ENCODE data around the gene NR6A1.

NR6A1 gene

DNA sequence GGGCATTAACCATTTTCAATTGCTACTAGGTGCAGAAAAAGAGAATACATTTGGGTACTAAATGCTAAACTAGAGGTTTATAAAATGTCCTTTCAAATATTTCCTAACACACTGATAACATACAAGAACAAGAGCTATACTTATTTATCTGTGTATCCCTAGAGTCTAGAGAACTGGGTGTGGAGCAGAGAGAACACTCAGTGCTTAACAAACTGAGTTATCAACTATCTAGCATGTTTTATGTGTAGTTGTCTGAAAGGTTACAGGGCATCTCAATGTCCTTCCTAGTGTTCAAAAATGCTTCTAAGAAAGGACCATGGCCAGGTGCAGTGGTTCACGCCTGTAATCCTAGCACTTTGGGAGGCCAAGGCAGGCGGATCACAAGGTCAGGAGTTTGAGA lies 40.3 kb downstream of the NR6A1 start:
- no peak for DNase-seq (ENCODE audit: low read depth in 1 of 2, low spot score in 1 of 2)

DNA sequence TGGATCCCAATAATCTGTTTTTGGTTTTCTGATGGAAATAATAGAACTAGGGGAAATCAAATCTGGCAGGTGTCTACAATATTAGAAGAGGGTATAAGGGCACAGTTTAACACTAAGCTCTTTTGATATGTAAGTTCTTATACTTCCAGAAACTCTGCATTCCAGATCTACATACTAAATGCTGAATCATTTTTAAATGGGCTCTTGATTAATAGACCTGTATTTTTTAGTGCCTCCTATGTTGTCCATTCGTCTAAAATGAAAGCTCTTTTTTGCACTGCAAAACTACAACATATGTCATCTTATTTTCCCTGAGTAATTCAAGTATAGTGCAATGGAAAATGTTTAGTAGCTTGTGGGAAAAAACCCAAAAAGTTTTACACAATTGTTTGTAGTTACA lies 44.2 kb downstream of the NR6A1 start:
- DNase-seq (ENCODE audit: low read depth in 1 of 2, low spot score in 1 of 2) = no peak

DNA sequence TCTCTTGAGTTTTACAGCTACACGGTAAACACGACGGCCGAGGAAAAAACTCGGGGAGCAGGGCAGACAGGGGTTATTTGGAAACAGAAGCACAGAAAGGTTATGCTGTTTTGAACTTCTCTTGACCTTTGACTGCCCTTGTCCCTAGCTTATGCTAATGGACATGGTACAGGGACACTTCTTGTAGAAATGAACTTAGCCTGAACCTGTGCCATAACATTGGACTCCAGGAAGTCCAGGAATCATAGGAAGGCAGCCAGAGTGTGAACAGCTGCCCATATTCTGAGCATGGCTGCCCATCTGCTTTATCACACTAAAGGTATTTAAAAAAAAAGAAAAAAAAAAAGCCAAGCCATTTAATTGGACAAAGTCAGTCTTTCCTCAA lies 46.1 kb downstream of the NR6A1 start:
- no peak for DNase-seq (ENCODE audit: low read depth in 1 of 2, low spot score in 1 of 2)

DNA sequence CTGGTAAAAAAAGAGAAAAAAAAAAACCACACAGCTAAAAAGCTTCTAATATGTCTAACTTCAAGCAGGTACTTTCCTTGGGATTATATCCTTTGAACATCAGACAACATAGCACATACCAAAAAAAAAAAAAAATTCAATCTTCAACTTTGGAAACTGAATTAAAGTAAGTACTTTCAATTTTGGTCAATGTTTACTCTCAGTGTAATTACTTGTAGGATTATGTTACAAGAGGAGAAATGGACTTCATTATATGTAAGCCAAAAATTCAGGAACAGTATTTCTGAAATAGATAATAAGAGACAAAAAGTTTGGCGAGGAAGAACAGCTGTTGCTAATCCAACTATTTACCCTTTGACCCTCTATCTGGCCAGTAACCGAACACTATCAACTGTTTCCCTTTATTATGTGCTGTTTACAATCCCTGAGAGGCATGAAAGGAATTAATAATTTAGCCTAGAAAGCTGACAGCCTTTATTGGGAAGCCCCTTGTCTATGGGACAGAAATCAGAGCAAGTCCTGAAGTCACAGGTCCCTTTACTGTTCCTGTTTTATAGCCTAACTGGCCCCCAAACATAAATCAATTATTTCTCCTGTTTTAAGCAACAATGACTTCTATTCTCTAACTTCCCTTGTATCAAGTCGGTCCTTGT lies 46.6 kb downstream of the NR6A1 start:
- no peak for DNase-seq (ENCODE audit: low read depth in 1 of 2, low spot score in 1 of 2)

DNA sequence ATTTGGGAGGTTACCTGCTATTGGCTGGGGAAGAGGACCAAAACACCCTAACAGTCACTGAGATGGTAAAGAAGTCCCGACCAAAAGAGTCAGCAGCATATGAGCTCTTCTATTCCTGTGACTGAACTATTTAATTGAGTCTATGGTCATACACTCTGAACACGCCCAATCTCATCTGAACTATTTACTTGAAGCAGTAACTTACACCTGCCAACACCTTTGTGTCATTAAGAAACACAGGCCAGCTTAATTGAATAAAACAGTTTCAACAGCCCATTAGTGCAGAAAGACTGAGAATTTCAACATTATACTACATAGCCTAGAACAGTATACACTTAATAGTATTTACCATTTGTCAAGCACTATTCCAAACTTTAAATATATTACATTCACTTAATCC lies 47.8 kb downstream of the NR6A1 start:
- no peak for DNase-seq (ENCODE audit: low read depth in 1 of 2, low spot score in 1 of 2)

DNA sequence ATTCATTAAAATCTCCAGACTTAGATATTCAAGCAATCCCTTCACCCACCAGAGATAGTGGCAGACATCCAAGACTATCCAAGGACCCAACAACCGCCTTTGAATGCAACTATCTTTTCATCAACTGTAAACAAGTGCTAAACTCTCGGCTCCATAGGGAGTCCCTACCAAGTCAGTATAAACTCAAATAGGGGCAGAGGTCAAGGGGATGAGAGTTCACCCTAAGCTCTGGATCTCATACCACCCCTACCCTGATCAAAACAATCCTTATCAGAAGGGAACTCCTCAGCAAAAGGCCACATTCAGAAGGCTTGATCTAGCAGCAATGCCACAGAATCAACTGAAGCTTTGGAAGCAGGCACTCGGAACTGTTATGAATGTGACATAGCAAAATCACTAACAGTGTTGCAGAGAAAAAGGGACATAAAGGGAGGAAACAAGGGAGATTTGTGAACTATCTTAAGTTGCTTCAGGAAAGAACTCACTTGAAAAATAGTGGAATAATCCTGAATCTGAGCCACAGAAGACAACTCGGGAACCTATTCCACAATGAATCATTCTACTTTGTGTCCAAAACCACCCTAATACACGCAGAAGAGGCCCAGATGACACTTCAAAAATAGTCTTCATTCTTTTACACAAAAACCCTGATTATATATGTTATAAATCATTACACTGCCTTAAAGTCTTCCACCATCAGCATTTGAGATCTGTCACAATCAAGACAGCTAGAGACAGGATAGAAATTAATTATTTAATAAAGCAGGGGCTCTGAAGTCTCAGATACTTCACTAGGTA lies 49.8 kb downstream of the NR6A1 start:
- no peak for DNase-seq (ENCODE audit: low read depth in 1 of 2, low spot score in 1 of 2)

DNA sequence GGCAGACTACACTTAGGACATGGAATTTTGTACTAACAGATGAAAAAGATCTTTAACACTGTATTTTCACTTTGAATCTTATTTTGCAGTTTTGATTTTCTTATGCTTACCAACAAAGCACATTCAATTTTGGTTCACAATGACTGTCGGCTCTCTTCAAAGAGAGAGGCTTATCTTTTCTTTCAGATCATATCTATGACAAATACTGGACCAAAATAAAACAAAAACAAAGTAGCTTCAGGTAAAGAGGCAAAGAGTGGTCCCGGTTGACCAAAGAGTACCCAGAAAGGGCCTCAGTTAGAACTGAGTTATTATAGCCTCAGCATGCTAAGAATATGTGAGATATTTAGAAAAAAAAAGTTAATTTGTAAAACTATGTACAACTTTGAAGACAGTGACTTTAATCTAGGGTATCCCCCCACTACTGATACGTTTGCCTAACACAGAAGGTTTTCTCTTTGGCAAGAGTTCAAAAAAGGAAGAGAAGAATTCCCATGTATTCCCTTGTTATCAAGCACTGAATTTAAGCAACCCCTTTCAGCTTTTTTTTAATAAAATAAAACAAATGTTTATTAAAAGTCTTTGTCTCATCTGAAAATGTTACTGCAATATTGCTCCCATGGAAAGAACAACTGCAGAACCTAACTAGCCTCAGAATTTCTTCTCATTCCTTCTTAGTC lies 50.5 kb downstream of the NR6A1 start:
- no peak for DNase-seq (ENCODE audit: low read depth in 1 of 2, low spot score in 1 of 2)

DNA sequence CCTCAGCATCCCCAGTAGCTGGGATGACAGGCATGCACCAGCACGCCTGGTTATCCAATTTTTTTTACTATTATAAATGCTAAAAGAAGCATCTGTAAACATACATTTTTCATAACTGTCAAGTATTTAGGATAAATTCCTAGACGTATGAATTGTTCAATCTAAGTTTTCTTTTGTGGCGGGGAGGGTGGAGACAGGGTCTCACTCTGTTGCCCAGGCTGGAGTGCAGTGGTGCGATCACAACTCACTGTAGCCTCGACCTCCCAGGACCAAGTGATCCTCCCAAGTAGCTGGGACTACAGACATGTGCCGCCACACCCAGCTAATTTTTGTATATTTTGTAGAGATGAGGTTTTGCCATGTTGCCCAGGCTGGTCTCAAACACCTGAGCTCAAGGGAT lies 52.2 kb downstream of the NR6A1 start:
- DNase-seq (ENCODE audit: low read depth in 1 of 2, low spot score in 1 of 2) = no peak

DNA sequence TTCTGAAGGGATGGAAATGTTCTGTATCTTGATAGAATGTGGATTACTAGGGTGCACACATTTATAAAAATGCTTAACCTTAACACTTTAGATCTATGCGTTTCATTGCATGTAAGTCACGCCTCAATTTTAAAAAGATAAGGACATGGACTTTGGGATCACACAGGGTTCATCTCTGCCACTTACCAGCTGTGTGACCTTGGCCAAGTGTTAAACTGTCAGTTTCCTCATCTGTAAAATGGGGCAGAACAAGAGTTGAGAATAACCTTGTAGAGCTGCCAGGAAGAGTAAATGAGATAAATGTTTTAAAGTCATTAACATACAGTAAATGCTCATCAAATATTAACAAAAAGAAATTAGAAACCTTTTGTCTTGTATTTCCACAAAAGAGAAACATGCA lies 53.5 kb downstream of the NR6A1 start:
- DNase-seq (ENCODE audit: low read depth in 1 of 2, low spot score in 1 of 2) = no peak

DNA sequence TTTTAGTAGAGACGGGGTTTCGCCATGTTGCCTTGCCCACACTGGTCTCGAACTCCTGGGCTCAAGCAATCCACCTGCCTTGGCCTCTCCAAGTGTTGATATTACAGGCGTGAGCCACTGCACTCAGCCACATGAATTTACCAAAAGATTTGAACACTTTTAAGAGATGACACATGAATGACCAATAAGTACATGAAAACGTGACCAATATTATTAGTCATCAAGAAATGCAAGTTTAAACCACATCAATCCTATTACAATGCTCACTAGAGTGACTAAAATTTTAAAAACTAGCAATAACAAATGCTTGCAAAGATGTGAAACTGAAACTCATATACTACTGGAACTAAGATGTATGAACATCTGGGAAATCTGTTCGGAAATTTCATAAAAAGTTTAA lies 54.3 kb downstream of the NR6A1 start:
- no peak for DNase-seq (ENCODE audit: low read depth in 1 of 2, low spot score in 1 of 2)

DNA sequence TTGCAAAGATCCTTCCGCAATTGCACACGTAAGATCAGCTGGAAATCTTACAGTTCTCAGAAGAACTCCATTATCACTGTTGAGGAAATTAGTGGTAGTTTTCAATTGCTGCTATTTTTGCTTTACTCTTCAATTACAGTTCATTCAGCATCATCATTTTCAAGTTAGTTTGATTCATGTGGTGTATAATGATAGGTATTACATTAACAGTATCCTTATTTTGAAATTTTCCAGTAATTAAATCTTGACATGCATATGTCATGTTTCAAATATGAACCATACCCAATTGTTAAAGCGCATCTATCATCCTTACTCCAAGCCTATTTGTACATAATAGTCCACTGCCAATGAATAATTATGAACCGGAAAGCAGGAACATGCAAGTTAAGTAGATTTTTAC lies 60.3 kb downstream of the NR6A1 start:
- no peak for DNase-seq (ENCODE audit: low read depth in 1 of 2, low spot score in 1 of 2)

DNA sequence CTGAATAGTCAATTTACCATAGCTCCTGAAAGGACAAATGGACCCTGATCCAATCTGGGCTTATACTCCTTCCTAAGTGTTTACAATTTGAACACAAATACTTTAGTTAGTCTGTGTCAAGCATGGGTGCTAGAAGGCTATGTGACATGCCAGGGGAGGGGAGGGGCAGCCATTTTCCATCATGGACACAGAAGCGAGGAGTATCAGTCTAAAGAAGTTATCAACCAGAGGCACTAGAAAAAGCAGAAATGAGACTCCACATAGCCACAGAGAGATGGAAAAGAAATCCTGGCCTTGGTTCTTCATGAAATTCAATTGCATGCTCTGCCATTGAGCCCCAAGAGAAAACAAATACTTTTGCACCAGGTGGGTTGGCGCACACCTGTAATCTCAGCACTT lies 61.8 kb downstream of the NR6A1 start:
- DNase-seq (ENCODE audit: low read depth in 1 of 2, low spot score in 1 of 2) = no peak

DNA sequence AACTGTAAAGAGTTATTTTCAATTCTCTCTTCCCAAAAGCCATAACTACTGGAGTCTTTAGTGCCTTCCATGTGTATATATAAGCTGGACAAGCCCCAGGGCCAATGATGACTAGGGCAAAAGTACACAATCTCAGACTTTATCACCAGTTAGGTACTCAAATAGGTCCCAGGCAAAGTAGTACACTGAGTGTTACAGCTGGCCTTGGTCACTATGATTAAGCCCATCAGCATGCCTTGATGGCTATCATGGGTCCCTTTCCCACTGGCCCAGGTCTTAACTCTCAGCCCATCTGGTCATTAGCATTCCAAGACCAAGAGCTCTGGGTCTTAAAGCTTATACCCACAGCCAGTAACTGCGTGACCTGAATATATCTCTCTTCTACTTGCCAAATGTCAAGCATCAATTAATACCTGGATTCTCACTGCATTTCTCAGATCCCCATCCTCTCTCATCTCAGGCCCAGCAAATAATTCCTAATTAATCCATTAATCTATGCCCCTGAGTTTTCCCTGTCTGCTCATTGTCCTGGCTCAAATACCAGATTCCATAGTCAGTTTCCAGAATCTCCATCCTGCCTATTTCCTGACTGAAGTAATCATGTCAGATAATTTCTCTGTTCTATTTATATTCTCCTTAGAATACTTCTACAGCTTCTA lies 62.3 kb downstream of the NR6A1 start:
- no peak for DNase-seq (ENCODE audit: low read depth in 1 of 2, low spot score in 1 of 2)

DNA sequence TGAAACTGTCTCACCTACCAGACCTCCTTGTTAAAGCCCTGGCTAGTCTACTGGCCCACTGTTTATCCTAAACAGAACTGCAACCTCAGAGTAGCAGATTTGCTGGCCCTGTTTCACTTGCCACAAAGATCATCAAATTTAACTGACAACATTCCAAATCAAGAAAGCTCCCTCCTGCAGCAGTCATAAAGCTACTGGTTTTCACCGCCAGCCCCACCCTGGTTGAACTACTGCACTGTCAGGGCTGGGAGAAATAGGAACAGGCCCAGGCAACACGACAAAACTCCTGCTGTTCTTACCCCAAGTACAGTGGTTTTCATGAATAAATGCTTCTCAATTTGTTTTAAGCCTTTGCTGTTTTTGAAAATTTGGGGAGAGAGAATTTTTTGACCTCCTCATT lies 63.0 kb downstream of the NR6A1 start:
- no peak for DNase-seq (ENCODE audit: low read depth in 1 of 2, low spot score in 1 of 2)

DNA sequence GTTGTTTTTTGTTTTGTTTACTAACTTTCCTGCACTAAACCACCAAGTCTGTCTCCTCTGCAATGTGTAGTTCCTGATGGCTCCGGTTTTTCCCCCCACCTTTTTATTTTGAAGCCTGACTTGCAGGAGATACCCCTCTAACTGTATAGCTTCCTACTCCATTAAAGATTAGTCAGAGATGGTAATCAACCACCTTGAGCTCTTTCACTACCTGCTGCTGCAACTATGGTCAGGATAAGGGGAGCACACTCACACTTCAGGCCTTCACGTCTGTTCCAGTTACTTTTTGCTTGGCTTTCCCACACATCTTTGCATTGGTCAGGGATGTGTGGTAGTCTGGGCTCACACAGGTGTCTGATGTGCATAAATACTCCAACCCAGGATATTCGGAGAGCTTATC lies 63.4 kb downstream of the NR6A1 start:
- no peak for DNase-seq (ENCODE audit: low read depth in 1 of 2, low spot score in 1 of 2)

DNA sequence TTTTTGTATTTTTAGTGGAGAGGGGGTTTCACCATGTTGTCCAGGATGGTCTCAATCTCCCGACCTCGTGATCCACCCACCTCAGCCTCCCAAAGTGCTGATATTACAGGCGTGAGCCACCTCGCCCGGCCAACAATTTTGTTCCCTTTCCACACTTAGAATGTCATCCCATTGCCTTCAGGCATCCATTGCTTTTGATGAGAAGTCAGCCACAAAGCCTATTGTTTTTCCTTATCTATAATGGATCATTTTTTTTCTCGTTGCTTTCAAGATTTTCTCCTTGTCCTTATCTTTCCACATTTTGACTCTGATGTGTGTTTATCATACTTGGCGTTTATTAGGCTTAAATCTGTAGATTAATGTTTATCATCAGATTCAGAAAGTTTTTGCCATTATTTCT lies 64.4 kb downstream of the NR6A1 start:
- DNase-seq (ENCODE audit: low read depth in 1 of 2, low spot score in 1 of 2) = no peak

DNA sequence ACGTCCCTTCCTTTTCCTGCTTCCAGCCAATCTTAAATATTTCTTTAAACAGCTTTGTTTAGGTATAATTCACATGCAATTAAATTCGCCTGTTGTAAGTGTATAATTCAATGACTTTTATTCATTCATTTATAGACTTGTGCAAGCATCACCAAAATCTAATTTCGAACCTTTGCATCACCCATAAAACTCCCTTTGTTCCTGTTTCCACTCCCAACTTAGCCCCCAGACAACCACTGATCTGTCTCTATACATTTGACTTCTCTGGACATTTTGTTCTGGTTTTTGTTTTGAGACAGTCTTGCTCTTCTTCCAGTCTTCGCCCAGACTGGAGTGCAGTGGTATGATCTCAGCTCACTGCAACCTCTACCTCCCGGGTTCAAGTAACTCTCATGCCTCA lies 71.5 kb downstream of the NR6A1 start:
- DNase-seq (ENCODE audit: low read depth in 1 of 2, low spot score in 1 of 2) = no peak

DNA sequence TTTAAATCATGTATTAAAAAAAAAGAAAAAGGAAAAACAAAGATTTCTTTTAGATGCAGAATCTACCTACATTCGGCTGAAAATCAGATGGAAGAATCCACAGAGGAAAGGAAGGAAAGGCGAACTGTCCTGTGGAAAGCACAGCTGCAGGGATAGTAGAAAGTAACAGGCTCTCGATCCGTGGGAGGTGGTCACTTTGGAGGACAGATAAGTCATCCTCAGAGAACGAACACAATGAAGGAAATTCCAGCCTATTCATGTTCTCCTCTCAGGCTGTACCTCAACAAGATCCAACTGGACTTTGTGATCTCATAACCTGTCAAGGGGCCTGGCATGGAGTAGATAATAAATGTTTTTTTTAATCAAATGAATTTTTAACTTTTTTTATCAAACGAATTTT lies 72.8 kb downstream of the NR6A1 start:
- no peak for DNase-seq (ENCODE audit: low read depth in 1 of 2, low spot score in 1 of 2)

DNA sequence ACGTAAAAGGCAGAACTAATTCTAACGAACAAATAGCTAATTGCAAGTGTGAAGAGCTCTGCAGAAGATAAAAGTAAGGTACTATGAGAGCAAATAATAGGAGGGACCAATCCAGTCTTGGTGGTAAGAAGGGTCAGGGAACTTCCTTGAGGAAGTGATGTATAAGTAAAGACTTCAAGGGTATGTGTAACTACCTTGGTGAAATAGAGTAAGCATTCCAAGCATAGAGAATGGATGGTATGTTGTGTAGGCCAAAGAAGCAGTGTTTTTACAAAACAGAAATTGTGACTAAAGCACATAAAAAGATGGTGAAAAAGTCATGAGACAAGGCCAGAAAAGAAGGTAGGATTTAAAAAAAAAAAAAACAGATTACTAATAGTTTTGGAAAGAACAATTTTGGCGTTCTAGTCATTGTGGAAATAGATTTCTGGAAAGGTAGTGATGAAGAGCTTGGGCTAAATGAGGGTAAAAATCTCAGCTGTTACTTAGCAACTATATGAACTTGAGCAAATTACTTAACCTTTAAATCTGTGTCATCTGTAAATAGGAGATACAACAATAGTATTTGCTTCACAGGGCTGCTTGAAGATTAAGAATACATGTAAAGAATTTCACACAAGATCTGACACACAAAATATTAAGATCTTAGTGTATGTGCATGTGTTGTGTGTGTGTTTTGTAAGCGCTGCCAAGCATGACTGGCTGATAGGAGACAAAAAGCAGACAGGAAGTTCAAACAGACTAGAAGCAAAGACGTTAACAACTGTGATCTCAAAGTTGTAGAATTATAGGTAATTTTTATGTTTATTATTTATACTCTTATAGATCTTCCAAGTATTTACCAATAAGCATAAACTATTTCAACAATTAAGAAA lies 73.5 kb downstream of the NR6A1 start:
- DNase-seq (ENCODE audit: low read depth in 1 of 2, low spot score in 1 of 2) = no peak

DNA sequence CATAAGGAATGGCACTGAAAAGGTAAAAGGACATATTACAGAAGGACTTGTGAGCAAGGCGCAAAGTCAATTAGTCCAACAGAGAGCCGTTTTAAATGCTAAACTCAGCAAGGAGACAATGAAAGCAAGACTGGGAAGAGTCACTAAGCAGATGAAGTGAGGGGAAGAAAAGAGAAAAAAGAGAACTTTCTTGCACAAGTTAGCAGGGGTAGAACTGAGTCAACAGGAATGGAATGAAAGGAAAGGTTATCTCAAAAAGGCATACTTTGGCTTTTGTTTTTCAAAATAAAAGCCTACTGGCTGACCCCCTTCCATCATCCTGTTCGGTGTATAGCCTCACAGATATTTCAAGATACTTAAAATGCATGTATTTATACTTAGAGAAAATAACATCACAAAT lies 75.0 kb downstream of the NR6A1 start:
- DNase-seq (ENCODE audit: low read depth in 1 of 2, low spot score in 1 of 2) = no peak

DNA sequence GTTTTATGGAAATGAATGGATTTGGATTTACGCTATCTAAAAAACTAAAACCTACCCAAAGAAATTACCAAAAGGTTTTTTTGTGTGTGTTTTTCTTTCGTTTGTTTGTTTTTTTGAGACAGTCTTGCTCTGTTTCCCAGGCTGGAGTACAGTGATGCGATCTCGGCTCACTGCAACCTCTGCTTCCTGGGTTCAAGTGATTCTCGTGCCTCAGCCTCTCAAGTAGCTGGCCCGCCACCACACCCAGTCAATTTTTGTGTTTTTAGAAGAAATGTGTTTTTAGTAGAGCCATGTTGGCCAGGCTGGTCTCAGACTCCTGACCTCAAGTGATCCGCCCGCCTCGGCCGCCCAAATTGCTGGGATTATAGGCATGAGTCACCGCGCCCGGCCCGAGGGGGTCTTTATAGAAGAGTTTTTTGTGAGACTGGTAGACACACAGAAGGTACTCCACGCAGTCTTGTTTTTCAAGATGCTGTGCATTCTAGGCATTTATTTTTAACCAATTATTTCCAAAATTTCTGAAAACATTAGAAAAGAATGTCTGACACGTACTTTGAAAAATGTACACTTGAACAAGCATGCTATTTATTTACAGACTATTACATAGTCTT lies 75.7 kb downstream of the NR6A1 start:
- DNase-seq (ENCODE audit: low read depth in 1 of 2, low spot score in 1 of 2) = no peak

Measured in stimulated activated CD4-positive, alpha-beta T cell treated with anti-CD3 and anti-CD28 coated beads, Interleukin-15, amount 100 ng/mL, for 1 hour (primary cell).